ENCODE results near the gene GPR39. TPM values are rescaled to one million over a fixed set of nuclear protein-coding genes. Genes with fewer than 3 reads are reported as not detected.

GPR39 gene
- total and polyA plus RNA-seq, 2 donors (not counting 3 experiments of a cell fraction or from before 2014, with no cell fraction given): 0.03 to 0.20 TPM

- DNase-seq (ENCODE audit: low read depth, low spot score): no peak
- BruUV-seq (replicated peaks): no TSS peak
- Histone ChIP-seq H3K4me3 (replicated peaks in 1 of 3; ENCODE audit: insufficient read depth in 1 of 3, low read depth in 1 of 3, low read length in 3 of 3) (no peak overlapping the region), H3K9ac (replicated peaks; ENCODE audit: extremely low read depth, insufficient read depth, low read length) (no peak overlapping the region), H3K27me3 (ENCODE audit: control insufficient read depth in 2 of 2, insufficient read depth in 2 of 2, low read length in 2 of 2) (no peaks in the 10 kb centered on the region), H3K79me2 (ENCODE audit: control insufficient read depth, insufficient read depth, low read length) (no peaks in the 10 kb centered on the region), H3K4me1 (ENCODE audit: control insufficient read depth, extremely low read depth, insufficient read depth, low read length) (peaks cover 6% of the 10 kb centered on the region), H3K36me3 (ENCODE audit: control insufficient read depth in 2 of 2, extremely low read depth in 1 of 2, insufficient read depth in 2 of 2, low read length in 2 of 2) (no peaks in the 10 kb centered on the region), H2AFZ (ENCODE audit: low read depth, low read length) (no peak overlapping the region), H3K27ac (ENCODE audit: insufficient read depth, low read depth, low read length) (no peak overlapping the region), H3K9me1 (replicated peaks; ENCODE audit: control insufficient read depth, extremely low read depth, insufficient read depth, low read length) (no peaks in the 10 kb centered on the region), H4K20me1 (replicated peaks; ENCODE audit: control insufficient read depth, extremely low read depth, insufficient read depth, low read length) (no peaks in the 10 kb centered on the region), H3K4me2 (ENCODE audit: insufficient read depth, low read length) (no peak overlapping the region), H3K9me3 (replicated peaks; ENCODE audit: control insufficient read depth, insufficient read depth, low read length) (no peaks in the 10 kb centered on the region)
- TF ChIP-seq MYC (IDR thresholded peaks at IDR 0.05; ENCODE audit: low read depth, low read length) (no peak), GATA2 (IDR thresholded peaks at IDR 0.05; ENCODE audit: insufficient read depth, insufficient read length, low read depth, low read length) (no peak), POLR2AphosphoS5 (IDR thresholded peaks at IDR 0.05; ENCODE audit: insufficient read depth, low read depth, low read length) (no peak), CTCF (IDR thresholded peaks at IDR 0.05; ENCODE audit: extremely low read depth in 1 of 2, insufficient read depth in 1 of 2, low read depth in 1 of 2, low read length in 2 of 2) (no peak), EZH2 (IDR thresholded peaks at IDR 0.05; ENCODE audit: borderline replicate concordance, low read depth, low read length, severe bottlenecking) (no peak)
- ChIA-PET POLR2A (no interaction called here), CTCF (no interaction called here)
- no peak for FAIRE-seq
- intact Hi-C loops (cut with micrococcal nuclease): no loop called here
- dilution Hi-C loops (cut with MboI; ENCODE audit: extremely low pct_ligation_motif_present, low sequenced_read_pairs): no loop called here
Observed at GRCh38 chr2:132442278-132442677, 25.7 kb downstream of the GPR39 start.

GRCh38 chr2:132443106-132443505 is 26.5 kb downstream of the GPR39 start:
- no peak for DNase-seq (ENCODE audit: low read depth, low spot score)
- no peaks in the 10 kb centered on the region for H3K79me2 ChIP-seq (ENCODE audit: control insufficient read depth, insufficient read depth, low read length)
- H2AFZ ChIP-seq (ENCODE audit: low read depth, low read length): no peak overlapping the region
- H3K9ac ChIP-seq (replicated peaks; ENCODE audit: extremely low read depth, insufficient read depth, low read length): no peak overlapping the region
- no peak overlapping the region for H3K4me3 ChIP-seq (replicated peaks in 1 of 3; ENCODE audit: insufficient read depth in 1 of 3, low read depth in 1 of 3, low read length in 3 of 3)
- H4K20me1 ChIP-seq (replicated peaks; ENCODE audit: control insufficient read depth, extremely low read depth, insufficient read depth, low read length): no peaks in the 10 kb centered on the region
- ChIA-PET CTCF (no interaction called here), POLR2A (no interaction called here)
- H3K36me3 ChIP-seq (ENCODE audit: control insufficient read depth in 2 of 2, extremely low read depth in 1 of 2, insufficient read depth in 2 of 2, low read length in 2 of 2): no peaks in the 10 kb centered on the region
- no peaks in the 10 kb centered on the region for H3K9me3 ChIP-seq (replicated peaks; ENCODE audit: control insufficient read depth, insufficient read depth, low read length)
- no peak for TF ChIP-seq JUN (IDR thresholded peaks at IDR 0.05; ENCODE audit: borderline replicate concordance, insufficient read depth, insufficient read length, low read depth)
- TF ChIP-seq GATA2 (IDR thresholded peaks at IDR 0.05; ENCODE audit: insufficient read depth, insufficient read length, low read depth, low read length): no peak
- TF ChIP-seq POLR2A (IDR thresholded peaks at IDR 0.05; ENCODE audit: low read depth, low read length): no peak
- no peak for TF ChIP-seq FOS (IDR thresholded peaks at IDR 0.05; ENCODE audit: borderline replicate concordance, insufficient read depth, low read length)
- no peak for TF ChIP-seq POLR2AphosphoS5 (IDR thresholded peaks at IDR 0.05; ENCODE audit: insufficient read depth, low read depth, low read length)
- TF ChIP-seq MAX (IDR thresholded peaks at IDR 0.05; ENCODE audit: insufficient read depth, insufficient read length): no peak
- no peak for TF ChIP-seq MYC (IDR thresholded peaks at IDR 0.05; ENCODE audit: low read depth, low read length)
- TF ChIP-seq EZH2 (IDR thresholded peaks at IDR 0.05; ENCODE audit: borderline replicate concordance, low read depth, low read length, severe bottlenecking): no peak
- TF ChIP-seq CTCF (IDR thresholded peaks at IDR 0.05; ENCODE audit: extremely low read depth in 1 of 2, insufficient read depth in 1 of 2, low read depth in 1 of 2, low read length in 2 of 2): no peak
- H3K4me2 ChIP-seq (ENCODE audit: insufficient read depth, low read length): no peak overlapping the region
- intact Hi-C loops (cut with micrococcal nuclease) (no loop called here), dilution Hi-C loops (cut with MboI; ENCODE audit: extremely low pct_ligation_motif_present, low sequenced_read_pairs) (no loop called here)
- H3K27me3 ChIP-seq (ENCODE audit: control insufficient read depth in 2 of 2, insufficient read depth in 2 of 2, low read length in 2 of 2): no peaks in the 10 kb centered on the region
- no peak overlapping the region for H3K27ac ChIP-seq (ENCODE audit: insufficient read depth, low read depth, low read length)
- no TSS peak for BruUV-seq (replicated peaks)
- peaks cover 6% of the 10 kb centered on the region for H3K4me1 ChIP-seq (ENCODE audit: control insufficient read depth, extremely low read depth, insufficient read depth, low read length)
- no peaks in the 10 kb centered on the region for H3K9me1 ChIP-seq (replicated peaks; ENCODE audit: control insufficient read depth, extremely low read depth, insufficient read depth, low read length)
- FAIRE-seq: no peak
